SKM-1 (cell line): ENCODE measurements around the gene LGI2.
"Not testable (repeated sequence)": the region's sequence is repeated elsewhere in the genome, so short reads cannot be mapped to it uniquely, and the experiment has no call there.

Experiments
- DNase-seq: peaks from one replicate; lab custom pipeline; 2025; ENCODE audit not compliant: unreplicated experiment; lab: John Stamatoyannopoulos, UW

Gene LGI2, protein sequence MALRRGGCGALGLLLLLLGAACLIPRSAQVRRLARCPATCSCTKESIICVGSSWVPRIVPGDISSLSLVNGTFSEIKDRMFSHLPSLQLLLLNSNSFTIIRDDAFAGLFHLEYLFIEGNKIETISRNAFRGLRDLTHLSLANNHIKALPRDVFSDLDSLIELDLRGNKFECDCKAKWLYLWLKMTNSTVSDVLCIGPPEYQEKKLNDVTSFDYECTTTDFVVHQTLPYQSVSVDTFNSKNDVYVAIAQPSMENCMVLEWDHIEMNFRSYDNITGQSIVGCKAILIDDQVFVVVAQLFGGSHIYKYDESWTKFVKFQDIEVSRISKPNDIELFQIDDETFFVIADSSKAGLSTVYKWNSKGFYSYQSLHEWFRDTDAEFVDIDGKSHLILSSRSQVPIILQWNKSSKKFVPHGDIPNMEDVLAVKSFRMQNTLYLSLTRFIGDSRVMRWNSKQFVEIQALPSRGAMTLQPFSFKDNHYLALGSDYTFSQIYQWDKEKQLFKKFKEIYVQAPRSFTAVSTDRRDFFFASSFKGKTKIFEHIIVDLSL

DNA sequence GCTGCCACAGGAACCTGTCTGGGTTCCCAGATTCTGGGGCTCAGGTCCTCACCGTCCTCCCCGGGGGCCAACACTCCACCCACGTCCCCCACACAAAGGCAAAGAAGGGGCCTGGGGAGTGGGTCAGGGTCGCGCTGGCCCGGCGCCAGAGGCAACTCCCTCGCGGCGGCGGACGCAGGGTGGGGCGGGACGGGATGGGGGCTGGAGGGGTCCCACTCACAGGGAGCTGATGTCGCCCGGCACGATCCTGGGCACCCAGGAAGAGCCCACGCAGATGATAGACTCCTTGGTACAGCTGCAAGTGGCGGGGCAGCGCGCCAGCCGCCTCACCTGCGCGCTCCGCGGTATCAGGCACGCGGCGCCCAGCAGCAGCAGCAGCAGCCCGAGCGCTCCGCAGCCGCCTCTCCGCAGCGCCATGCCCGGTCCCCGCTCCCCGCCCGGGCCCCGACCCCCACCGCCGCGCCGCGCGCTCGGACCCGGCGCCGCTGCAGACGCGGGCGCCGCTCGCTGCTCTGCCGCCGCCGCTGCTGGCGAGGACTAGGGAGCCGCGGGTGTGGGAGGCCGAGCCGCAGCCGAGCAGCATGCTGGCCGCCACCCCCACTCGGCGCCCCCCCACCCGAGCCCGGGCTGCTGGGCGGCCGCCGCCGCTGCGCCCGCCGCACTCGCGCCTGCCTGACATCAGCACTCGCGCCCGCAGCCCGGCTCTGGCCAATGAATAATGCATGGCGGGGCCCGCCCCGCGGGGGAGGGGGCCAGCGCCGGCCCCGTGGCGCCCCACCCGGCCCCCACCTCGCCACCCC, at the start of gene LGI2:
LGI2 (minus strand) TSS at position 670 of the 800 bp plus-strand sequence; CDS start at position 417, 253 bp downstream.
- DNase-seq: no peak

DNA sequence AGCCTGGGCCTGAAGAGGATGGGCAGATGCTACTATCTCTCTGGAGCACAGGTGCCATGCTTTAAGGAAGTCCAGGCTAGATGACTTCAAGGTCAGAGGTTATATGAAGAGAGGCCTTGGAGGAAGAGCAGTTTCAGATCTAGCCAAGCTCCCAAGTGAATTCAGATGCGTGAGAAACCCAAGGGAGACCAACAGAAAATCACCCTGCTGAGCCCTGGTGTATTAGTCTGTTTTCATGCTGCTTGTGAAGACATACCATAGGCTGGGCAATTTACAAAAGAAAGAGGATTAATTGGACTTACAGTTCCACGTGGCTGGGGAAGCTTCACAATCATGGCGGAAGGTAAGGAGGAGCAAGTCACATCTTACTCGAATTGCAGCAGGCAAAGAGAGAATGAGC, 47.8 kb upstream of the LGI2 start:
- no peak for DNase-seq

DNA sequence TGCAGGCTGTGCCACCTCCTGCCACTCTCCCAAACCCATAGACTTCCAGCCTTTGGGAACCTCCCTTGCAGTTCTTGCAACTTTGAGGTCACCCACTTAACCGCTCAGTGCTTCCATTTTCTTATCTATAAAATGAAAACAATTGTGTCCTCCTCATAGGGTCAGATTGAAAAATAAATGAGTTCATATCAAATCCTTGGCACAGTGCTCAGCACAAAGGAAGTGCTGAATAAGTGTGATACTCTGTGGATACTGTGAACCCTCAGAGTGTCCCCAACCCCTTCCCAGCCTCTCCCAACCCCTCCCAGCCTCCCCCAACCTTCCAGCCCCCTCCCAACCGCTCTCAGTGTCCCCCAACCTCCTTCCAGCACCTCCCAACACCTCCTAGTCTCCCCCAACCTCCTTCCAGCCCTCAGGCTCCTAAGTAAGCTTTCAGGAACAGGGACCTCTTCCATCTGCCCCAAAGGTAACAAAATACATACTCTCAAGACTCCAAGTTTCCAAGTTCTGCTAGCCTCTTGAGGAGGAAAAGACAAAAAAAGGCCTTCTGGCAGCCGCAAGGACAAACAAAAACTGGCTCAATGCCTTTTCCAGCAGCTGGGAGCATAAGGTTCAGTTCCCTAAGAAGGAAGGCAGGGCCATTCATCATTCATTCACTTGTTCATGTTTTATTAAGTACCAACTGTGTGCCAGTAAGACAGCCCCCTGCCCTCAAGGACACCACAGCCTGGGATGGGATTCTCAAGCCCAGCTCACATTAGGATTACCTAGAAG, 46.1 kb upstream of the LGI2 start:
- no peak for DNase-seq

DNA sequence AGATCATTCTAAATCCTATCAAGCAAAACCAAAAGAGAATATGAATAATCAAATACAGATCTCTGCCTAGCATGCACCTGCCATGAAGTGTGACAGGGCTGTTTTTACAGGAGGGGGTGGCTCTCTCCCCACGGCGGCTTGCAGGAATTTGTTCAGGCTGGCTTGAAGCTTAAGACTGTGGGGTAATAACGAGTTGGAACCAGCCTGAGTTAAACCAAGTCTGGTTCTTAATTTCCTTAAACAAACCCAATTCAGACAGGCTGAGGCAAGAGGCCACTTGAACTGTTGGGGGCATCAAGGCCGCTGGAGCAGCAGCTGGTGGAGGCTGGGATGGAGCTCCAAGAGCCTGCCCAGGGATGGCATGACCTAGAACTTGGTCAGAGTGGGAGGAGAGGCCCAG, 45.1 kb upstream of the LGI2 start:
- DNase-seq: no peak

DNA sequence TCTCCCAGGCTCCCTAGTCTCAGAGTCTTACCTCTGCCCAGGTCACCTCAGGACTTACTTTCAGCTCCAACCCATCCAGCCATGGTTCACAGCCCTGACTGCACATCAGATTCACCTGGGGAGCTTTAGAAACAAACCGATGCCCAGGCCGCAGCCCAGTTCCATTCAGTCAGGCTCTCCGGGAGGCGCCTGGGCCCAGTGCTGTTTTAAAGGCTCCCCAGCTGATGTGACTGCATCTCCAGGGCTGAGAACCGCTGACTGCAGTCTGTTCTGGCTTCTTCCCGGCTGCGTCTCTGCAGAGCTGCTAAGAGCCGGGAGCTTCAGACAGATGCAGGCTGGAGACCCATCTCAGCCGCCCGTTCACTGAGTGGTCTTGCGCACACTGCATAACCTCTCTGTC, 44.4 kb upstream of the LGI2 start:
- no peak for DNase-seq

DNA sequence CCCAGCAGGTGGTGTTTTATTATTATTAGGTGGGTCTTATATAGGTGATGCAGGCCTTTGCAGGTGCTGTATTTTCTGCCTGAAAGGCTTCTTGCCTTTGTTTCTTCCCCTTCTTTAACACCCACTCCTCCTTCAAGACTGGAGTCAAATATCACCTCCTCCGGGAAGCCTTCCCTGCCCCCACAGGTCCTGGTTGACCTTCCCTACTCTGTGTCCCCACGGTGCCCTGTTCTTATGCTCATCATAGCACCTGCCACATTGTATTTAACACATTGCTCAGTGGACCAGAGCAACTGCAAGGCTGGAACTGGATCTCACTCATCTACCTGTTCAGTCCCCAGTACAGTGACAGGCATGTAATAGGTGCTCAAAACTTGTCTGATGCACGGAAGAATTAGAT, 39.8 kb upstream of the LGI2 start:
- no peak for DNase-seq

DNA sequence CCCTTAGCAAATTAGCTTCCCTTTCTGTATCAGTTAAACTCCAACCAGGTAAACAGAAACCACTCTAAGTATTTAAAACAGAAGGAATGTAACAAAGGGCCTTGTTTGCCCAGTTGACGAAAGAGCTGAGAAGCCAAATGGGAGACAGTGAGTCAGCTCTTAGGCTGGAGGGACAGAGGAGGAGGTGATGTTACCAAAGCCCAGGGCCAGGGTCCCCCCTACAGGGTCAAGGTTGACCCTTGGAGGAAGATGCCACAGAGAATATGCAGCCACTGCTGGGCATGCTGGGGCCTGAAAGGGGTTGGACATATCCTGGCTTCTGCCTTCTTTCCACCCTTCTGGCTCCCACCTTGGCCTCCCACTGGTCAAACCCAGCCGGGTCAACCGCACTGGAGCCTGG, 38.3 kb upstream of the LGI2 start:
- no peak for DNase-seq

DNA sequence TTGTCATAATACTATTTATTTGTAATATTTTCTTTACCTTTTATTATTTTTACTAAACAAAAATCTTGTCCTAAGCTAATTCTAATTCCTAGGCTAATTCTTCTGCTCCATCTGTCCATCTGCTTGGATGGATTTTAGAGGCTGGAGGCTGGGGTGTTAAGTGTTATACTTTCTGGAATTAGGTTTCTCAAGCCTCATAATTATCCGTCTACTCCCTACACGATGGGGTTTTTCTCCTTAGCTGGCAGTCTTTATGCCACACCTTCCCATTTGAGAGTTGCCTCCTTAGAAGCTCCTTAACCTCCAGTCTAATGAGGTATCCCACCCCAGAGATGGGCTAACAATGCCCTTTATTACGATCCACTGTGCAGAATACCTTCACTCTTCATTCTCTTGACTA, 37.6 kb upstream of the LGI2 start:
- DNase-seq: no peak

DNA sequence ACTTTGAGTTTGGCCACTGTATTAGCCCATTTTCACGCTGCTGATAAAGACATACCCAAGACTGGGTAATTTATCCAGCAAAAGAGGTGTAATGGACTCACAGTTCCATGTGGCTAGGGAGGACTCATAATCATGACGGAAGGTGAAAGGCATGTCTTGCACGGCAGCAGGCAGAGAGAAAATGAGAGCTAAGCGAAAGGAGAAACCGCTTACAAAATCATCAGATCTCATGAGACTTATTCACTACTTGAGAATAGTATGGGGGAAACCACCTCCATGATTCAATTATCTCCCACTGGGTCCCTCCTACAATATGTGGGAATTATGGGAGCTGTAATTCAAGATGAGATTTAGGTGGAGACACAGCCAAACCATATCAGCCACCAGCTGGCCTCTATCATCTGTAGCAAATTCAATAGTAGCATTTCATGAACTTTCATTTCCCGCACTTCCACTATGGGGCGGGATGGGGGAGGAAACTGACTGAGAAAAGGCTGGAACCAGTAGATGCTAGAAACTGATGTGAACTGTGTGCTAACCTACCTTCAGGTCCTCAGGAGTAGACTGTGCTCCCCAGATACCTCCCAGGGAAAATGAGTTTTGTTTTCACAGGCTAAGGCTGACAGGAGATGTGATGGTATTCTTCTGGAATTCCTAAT, 35.3 kb upstream of the LGI2 start:
- no peak for DNase-seq

DNA sequence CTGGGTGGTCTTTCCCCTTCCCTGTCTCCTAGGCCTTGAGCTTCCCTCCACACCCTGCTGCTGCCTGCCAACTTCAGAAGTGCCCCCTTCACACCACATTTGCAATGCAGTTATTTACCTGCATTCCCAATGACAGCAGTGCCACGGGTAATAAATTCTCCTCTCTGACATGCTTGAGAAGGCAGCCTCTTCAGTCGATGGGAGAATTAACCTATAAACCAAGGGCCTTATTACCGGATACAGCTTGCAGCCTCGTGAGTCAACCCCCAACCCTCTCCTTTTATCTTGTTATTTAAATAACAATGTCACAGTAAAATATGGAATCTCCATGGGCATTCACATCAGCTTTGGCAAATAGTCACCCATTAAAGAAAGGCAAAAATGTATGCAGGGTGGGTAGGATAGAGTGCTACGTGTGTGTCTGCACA, 34.7 kb upstream of the LGI2 start:
- no peak for DNase-seq

DNA sequence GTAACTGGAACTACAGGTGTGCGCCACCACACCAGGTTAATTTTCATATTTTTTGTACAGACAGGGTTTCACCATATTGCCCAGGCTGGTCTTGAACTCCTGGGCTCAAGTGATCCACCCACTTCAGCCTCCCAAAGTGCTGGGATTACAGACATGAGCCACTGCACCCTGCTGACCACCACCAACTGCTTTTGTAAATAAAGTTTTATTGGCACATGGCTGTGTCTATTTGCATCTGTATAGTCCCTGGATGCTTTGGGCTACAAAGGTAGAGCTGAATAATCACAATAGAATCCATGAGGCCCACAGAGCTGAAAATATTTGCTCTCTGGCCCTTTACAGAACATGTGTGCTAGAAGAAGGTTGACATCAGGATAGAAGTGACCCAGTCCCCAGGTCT, 33.7 kb upstream of the LGI2 start:
- not testable (repeated sequence) for DNase-seq

DNA sequence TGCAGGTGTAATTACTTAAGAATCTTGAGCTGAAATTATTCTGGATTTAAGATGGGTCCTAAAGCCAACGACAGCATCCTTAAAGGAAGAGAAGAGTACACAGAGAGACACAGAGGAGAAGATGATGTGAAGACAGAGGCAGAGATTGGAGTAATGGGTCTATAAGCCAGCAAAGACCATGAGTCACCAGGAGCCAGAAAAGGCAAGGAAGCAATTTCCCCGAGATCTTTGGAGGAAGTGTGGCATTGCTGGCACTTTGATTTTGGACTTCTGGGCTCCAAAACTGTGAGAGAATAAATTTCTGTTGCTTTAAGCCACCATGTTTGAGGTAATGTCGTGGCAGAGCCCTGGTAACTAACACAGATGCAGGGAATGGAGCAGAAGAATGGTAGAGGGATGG, 32.4 kb upstream of the LGI2 start:
- no peak for DNase-seq

DNA sequence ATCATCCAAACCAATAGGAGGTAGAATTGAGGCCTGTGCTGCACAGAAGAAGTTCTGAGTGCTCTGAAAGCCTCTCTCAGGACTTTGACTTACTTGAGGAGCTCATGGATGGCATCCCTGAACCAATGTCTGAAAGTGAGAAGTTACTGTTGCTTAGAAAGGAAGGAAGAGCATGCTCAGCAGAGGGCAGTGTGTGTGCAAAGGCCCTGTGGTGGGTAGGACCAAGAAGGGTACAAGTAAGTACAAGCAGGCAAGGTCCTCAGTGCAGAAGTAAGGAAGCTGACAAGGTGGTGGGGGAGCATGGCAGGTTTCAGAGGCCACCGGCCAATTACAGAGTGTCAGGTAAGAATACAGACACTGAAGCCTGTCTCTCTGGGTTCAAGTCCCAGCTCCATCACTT, 31.4 kb upstream of the LGI2 start:
- DNase-seq: no peak

DNA sequence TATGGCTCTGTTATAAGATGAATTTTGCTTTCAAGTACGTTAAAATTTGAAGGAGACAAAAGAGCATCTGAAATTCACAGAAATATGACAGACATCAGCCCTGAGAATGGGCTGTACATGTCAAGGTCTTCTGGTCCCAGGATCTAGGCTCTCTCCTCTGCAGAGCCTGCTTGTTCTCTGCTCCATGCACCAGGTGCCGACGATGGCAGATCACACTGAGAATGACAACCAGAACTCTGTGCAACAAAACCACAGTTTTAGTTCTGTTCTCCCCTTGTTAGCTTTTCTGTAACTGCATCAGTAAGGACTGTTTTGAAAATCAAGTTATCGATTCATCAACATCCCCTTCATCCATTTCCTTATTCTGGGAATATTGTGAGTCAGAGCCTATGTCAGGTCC, 30.9 kb upstream of the LGI2 start:
- no peak for DNase-seq

DNA sequence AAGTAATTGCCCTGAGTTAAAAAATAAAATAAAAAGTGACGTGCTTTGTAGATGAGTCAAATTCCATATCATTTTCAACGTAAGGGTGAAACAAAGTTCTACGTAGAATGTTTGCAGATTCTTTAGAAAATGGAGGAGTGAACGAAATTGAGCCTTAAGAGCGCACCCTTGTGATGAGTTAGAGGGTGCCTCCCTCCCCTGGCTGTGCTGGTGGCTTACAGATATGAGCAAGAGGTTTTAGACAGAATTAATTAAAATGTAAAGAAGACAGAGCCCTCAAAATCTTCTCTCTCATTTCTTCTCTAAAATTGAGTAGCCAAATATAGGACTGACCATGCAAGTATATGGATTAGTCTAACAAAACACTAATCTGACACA, 30.2 kb upstream of the LGI2 start:
- DNase-seq: no peak

DNA sequence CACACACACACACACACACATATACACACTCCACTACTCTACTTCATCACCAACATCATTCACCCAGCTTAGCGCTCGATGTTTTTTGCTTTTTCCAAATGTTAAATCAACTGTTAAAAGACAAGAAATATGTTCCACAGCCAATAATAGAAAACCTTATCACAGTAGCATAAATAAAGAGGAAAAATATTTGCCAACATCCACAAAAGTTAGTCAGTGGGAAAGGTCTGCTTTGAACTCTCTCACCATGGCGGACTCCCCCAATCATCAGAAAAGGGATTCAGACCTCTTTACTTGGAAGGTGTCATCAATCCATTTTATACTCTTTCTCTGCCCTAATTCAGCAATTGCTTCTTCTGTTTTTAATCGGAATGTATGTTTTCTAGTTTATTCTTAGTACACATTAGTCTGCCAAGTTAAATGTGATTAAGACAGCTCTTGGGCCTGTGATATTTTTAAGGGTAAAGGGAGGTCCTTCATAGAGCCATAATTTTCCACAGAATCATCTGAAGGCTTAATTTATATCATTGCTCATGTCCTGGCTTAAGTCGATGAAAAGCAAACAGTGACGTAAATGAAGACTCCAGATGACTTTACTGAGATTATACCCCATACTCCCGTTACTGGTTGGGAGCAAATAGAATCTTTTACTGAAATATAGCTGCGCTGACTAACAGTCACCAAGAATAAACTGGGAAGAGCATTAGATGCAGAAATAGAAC, 29.7 kb upstream of the LGI2 start:
- no peak for DNase-seq

DNA sequence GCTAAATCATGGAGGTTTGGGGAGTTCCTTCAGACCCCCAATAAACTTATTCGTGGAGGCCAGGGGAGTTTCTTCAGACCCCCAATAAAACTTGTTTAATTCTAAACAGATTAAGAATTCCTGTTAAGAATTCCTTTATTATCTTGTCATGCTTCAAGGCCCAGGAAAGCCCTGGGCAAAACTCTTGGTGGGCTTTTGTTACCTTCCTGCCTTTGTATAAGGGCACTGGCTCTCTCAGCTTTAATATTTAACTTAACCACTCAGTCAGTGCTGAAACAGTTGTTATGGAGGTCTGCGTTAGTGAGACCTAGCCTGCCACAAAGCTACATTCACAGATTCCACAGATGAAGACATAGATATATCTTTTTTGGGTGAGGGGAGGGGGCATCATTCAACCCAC, 29.0 kb upstream of the LGI2 start:
- no peak for DNase-seq

DNA sequence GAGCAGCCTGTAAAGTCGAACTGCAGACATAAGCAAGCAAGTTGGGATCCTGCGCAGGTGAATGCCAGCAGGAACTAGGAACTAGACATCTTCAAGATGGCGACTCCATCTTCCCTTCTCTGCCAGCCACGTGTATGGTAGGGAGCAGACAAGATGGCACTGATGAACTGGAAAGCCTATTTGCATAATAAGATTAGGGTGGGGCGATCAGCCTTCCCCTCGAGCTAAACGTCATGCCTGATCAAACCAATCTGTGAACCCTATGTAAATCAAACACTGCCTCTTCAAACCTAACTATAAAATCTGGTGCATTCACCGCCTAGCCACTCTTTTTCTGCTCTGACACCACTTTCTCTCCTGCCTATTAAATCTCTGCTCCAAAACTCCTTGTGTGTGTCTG, 28.1 kb upstream of the LGI2 start:
- no peak for DNase-seq

DNA sequence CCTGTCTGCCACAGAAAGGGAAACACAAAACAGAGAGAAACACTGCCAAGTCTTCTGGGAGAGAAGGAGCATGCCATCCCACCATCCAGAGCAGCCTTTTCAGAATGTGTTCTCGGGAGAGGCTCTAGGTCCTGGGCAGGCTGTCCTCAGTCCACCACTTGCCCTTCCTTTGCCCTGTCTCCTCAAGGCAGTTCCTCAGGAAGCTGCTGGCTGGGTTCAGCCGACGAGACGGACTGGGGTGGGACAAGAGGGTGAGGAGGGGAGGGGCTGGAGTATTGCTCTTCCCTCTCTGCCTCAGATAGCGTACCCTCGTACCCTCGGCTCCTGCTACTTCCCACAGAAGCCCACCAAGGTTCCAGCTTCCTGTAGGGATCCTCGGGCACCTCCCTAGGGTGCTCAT, 26.6 kb upstream of the LGI2 start:
- no peak for DNase-seq

DNA sequence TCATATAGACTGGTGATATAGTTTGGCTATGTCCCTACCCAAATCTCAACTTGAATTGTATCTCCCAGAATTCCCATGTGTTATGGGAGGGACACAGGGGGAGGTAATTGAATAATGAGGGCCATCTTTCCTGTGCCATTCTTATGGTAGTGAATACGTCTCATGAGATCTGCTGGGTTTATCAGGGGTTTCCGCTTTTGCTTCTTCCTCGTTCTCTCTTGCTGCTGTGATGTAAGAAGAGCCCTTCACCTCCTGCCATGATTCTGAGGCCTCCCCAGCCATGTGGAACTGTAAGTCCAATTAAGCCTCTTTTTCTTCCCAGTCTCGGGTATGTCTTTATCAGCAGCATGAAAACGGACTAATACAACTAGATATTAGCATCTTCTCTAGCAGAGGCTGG, 21.3 kb upstream of the LGI2 start:
- not testable (repeated sequence) for DNase-seq
